GM18508 (cell line): ENCODE measurements around the gene GBGT1.

Experiments
- ATAC-seq: cut with Tn5 transposase; IDR thresholded peaks from one replicate; pipeline ENCODE4 v1.9.1; 2021; ENCODE audit warnings: moderate number of reproducible peaks; ENCODE audit not compliant: insufficient read depth, unreplicated experiment

Gene GBGT1

DNA sequence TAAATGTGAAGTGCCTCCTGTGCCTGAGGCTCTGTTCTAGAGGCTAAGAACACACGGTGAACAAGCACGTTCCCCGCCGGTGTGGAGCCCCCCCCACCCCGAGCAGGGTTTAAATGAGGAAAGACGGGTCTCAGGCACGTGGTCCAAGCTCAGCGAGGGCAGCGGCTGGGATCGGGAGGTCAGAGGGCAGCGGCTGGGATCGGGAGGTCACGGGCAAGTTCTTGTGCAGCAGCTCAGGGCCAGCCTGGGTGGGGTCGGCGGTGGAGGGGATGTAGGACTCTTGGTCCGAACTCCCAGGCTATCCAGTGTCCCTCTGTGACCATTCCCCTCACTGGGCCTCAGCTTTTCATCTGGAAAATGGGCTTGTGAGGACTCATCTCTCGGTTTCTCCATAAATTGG is 2.7 kb upstream of the GBGT1 start:
- no peak for ATAC-seq

DNA sequence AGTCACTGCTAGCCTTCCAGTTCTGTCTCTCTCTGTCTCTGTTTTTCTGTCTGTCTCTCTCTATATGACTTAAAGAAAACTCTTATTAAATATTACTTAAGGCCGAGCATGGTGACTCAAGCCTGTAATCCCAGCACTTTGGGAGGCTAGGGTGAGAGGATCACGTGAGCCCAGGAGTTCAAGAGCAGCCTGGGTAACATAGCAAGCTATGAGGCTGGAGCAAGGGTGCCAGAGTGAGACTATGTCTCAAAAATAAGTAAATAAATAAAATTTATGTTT is 1.7 kb upstream of the GBGT1 start:
- no peak for ATAC-seq

DNA sequence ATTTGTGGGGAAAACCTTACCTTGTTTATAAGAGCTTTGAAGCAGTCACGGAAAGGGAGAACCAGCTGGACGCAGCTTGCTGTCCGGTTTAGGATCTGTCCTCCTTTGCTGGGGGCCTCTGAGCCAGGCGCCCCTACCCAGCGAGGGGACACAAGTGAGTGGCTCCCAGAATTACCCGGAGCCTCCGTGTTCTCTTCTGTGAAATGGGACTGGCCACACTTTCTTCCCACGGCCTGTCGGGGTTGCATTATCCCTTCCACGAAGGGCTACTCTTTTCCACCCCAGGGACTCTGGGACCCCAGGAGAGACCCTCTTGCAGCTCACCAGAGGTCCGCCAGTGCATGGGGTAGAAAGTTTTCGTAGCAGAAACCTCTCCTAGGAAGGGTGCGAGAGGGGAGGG is 477 bp upstream of the GBGT1 start:
- no peak for ATAC-seq

DNA sequence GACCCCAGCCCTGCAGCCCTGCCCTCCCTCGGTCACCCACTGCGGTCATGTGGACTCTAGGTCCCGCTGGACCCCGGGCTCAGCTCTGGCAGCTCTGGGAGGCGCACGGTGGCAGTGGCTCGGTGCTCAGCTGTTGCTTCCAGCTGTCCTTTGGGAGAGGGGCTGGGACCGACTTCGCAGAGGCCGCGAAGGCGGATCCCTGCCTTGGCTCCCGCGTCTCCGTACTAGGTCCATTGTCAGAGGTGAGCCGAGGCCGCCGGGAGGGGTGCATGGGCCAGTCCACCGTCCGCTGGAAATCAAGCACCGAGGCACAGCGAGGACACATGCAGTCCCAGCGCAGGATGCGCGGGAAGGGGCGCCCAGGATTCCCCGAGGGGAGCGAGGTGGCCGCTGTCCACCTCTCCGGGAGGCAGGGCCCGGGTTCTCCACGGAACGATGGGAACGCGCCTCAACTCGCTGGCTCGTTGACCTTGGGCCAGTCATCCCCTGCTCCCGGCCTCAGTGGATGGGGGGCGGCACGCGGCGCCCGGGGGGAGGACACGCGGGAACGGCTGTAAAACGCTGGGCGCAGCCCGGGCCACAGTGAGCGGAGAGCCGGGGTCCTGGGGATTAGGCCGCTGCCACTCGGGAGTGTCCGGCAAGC is 732 bp downstream of the GBGT1 start:
- no peak for ATAC-seq

DNA sequence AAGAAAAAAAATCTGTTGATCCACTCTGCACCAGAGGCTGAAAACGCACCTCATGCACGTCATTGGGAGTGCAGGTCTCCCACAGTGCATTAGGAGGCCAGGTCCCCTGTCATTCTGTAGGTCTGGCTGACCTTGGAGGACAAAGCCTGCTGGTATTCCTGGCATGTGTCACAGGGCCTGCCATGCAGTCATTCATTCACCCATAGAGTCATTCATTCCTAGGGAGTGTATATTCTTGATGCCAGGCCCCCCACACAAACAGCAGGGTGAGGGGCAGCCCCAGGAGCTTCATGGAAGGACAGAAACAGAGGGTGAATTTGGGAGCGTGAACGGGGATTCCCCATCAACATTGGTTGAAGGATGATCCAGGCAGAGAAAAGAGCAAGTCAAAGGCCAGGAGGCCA is 2.2 kb downstream of the GBGT1 start:
- ATAC-seq: no peak

DNA sequence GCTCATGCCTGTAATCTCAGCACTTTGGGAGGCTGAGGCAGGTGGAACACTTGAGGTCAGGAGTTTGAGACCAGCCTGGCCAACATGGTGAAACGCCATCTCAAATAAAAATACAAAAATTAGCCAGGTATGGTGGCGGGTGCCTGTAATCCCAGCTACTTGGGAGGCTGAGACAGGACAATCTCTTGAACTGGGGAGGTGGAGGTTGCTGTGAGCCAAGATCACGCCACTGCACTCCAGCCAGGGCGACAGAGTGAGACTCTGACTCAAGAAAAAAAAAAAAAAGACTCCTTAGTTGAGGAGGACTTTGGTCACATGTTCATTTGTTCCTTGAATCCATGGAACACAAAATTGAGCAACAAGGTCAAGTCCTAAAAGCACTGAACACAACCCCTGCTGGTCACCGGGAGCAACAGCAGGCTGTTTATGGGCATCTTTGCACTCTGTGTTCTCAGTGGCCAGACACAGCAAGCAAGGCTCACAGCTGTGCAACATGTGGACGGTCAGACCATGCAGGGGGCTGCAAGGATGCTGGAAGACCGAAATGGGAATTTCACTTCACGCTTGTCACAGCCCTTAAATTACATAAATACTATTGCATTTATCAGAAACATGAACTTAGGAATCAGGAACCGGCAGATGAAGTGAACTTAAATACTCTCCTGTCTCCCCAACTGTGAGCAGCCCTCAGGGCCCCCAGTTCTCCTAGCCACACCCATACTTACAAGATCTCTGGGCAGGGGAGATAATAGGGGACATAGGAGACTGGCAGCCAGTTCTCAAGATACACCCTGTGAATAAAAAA is 2.8 kb downstream of the GBGT1 start:
- no peak for ATAC-seq

DNA sequence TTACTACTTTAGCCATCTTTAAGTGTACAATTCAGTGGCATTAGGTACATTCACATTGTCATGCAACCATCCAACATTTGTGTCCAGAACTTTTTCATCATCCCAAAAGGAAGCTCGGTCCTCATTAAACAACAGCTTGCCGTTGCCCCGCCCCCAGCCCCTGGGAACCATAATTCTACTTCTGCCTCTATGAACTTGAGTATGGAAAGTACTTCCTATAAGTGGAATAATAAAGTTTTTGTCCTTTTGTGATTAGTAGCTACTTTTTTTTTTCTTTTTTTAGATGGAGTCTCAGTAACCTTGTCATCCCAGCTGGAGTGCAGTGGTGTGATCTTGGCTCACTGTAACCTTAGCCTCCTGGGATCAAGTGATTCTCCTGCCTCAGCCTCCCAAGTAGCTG is 5.0 kb downstream of the GBGT1 start:
- no peak for ATAC-seq

DNA sequence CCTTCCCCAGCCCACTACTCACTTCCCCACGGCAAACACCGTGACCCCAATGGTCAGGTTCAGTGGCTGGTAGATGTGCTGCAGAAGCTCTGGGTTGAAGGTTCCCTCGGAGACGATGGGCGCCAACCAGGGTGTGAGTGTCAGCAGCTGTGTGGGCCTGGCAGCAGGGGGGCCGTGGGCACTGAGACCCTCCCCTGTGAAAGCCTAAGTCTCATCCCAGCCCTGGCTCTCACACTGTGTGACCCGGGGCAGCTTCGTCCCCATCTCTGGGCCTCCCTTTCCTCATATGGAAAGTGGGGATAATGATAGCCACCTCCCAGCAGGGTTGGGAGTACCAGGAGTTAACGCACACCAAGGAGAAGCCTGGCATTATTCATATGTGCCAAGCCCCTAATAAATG is 8.6 kb downstream of the GBGT1 start:
- ATAC-seq: no peak

DNA sequence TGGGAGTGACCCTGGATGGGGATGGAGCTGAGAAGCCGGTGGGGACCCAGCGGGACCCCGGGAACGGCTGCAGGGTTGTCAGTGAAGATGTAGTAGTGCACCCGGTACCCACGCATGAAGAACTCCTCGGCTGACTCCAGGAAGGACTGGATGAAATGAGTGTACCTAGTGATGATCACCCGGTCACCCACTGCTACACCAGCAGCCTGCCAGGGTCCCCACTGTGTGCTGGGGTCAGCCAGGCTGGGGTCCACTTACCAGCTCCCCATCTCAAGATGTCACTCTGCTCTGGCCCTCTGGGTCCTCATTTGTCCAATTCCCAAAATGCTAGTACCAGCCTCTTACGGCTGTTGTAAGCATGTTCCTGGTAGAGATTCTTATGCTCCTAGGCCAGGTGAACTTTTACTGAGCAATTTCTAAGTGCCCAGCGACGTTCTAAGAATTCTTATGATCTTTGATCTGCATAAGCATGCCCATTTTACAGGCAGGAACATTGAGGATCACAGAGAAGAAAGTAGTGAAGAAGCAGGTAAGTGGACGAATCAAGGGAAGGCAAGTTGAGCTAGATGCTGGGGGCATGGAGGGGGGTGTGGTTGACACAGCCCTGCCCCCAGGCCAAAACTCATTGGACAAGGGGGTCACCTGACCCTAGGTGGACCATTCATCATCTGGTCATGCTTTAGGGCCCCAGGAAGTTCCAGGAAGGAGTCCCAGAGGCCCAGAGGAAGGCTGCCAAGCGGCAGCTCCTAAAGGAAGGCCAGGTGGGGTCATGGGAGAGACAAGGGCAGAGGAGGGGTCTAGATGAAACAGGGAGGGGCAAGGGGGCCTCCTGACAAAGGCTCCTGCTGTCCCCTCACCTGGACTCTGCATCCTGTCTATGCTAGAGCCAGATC is 9.4 kb downstream of the GBGT1 start:
- ATAC-seq: no peak

DNA sequence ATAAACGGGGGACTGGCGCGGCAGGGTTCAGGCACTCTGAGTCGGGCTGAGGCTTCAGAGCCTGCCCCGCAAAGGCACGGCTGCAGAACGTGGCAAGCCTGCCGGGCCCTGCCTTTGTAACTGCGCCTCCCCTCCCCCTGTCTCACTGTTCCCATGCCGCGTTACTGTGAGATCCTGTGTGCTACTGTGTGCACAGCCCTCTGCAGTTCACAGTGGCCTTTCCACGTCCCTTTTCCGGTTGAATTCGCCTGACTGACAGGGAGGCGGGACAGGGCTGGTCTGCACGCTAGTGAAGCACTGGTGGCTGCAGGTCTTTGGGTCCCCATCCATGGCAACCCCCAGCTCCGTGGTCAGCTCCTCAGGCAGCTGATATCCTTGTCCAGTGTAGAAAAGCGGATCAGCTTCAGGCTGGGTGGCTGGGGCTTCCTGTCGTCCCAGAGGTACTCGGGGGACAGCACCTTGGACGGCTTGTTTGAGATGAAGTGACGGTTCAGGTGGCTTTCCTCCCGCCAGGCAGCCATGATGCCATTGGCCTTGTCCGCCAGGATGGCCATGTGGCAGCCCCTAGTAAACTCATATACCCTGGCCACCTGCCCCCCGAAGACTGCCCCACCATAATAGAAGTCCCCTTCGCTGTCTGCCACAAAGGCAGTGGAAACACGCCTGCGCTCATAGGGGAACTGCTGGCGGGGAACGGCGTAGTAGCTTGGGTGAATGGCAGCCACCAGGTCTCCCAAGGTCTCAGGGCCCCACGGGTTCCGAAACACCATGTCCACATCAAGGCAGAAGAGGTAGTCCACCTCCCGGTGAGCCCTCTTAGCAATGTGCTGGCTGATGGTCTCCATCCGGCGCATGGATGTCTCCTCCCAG is 10.3 kb downstream of the GBGT1 start:
- no peak for ATAC-seq

DNA sequence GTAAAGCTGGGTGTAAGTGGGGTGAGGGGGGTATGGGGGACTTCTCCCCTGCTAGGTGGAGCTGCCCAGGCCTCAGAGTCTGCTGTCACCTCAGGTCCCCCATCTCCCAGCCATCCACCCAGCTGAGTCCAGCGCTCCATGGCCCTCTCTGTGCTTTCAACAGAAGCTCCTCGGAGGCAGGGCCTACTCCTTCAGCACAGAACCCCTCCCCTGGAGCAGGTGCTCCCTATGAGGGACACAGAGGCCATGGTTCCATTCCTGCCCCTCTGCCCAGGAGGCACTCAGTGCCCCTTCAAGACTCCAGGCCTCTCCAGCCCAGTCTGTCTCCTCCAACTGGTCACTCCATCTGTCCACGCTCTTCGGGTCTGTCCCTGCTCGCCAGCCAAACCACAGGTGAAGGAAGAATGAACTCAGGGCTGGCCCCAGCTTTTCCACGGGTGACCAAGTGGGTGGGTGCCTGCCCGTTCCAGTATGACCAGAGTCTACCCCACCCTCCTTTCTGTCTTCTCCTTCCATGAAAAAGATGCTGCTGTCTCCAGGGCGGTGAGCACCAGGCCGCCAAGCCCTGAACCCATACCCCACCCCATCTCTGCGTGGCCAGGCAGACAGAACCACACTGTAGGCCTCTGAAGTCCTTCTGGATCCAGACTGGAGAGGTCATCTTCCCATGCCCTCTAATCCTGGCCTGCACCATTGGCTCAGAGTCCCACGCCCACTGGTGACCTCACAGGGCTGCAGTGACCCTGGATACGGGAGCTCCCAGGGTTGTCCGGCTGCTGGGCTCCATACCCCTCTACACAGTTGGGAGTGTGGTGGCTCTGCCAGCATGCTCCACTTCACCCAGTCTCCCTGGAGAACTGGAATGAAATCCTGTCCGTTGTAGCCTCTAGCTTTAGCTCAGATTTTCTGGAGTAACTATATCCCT is 11.9 kb downstream of the GBGT1 start:
- no peak for ATAC-seq

DNA sequence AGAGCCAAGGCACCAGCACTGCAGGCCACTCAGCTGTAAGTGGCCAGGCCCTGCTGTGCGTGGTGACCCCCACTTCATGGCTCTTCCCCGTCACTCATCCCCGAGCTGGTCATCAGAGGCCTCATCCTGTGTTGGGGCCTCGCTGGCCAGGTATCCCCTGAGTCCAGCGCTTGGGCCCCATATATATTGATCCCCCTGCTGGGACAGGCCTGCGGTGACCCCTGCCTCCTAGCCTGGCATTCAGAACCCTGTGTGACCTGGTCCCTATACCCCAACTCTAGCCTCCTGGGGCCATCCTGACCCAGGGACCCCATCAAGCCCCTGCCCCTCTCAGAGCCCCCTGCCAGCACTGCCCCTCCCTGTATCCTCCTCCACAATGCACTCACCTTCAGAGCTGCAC is 12.7 kb downstream of the GBGT1 start:
- ATAC-seq: no peak

DNA sequence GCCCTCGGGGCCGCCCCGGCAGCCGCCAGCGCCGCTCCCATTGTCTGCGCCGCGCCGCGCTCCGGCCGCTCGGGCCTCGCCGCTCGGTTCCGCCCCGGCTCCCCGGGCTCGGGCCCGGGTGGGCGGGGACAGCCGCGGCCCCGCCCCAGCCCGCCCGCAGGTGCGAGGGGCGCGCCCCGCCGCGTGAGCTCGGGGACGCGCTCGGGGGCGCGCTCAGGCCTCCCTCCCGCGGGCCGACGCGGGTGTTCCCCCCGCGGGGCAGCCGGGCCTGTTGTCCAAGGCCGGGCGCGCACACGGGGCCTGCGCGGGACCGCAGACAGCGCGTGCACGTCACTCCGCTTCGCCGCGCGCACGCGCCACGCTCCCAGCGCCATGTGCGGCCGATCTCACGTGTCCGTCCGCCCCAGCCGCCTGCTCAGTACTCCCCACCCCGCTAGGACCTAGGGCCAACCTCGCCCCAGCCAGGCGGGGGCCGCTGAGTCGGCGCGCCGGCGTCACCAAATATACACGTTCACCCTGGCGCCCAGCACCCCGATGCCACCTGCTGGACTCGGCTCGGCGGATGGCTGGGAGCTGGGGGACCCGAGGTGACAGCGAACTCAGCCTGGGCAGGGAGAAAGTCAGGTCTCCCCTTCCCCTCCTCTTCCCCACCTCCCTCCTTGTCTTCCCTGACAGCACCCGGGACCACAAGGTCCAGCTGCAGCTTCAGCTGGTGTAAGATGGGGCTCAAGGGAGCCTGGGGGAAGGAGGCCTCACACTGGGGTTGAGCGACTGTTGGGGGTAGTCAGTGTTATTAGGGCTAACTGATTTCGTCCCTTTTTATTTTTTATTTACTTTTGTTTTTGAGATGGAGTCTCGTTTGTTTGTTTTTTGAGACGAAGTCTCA is 14.3 kb downstream of the GBGT1 start:
- no peak for ATAC-seq

DNA sequence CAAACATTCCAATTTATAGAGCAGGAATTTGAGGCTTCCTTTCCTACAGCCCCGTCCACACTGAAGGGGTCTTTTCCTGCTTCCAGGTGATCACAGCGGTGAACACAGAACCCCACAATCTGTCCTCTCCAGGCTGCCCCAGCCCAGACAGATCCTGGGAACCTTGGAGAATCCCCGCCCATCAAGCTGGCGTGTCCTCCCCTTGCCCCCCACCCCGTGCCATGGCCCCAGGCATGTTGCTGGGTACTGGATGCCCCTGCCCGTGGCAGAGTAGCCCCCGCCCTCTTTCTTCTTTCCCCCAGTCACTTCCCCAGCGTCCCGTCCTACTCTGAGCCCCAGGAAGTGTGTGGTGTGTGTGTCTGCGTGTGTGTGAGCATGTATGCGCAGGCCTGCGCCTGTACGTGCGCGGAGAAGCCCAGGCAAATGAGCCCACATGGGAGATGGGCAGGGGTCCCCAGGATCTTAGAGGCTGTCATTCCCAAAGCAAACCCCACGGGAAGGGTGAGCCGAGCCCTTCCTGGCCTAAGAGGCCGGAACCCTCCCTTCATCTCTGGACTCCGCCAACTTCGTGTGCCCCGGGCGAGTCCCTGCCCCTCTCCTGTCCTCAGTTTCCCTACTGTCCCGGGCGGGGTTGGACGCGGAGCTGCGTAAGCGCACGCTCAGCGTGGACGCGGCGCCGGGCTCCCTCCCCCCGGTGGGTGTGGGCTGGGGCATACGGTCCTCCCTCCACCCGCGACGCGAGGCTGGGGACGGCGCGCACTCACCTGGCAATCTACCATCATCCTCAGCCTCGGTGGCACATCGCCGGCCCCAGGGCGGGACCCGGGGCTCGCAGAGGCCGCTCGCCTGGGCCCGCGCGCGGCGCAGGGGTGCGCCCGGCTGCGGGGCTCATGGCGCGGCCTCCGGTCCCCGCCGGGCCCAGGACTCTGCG is 15.2 kb downstream of the GBGT1 start:
- no peak for ATAC-seq

DNA sequence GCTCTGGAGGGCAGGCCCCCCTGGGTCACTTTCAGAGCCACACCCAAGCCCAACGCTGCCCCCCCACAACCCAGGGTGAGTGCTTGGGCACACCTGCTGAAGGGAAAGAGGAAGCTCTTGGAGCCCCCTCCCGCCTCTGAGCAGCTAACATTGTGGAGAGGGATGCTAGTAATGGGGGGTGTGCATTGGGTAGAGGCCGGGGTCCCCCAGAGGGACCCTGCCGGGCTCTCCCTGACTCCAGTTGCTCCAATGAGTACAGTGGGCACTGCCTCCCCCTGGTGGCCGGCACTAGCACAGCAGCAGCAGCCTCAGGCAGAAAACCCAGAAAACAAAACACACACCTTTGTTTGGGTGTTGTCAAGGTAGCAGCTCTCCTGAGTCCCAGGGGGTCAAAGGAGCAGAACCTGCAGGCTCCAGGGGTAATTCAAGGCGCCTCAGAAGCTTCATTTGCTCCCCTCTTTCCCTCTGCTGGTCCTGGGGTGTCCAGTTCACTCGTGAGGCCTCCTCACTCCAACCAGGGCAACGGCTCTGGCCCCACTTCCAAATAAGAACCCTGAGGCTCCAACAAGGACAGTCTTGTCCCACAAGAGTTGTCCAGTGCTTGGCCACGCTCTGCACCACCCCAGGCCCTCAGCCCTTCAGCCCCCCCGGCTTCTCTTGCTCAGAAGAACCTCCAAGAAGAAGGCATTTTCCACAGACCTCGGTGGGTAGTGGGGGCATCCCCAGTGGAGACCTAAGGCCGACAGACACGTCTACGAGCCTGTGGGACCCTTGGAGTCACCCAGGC is 16.1 kb downstream of the GBGT1 start:
- ATAC-seq: no peak

DNA sequence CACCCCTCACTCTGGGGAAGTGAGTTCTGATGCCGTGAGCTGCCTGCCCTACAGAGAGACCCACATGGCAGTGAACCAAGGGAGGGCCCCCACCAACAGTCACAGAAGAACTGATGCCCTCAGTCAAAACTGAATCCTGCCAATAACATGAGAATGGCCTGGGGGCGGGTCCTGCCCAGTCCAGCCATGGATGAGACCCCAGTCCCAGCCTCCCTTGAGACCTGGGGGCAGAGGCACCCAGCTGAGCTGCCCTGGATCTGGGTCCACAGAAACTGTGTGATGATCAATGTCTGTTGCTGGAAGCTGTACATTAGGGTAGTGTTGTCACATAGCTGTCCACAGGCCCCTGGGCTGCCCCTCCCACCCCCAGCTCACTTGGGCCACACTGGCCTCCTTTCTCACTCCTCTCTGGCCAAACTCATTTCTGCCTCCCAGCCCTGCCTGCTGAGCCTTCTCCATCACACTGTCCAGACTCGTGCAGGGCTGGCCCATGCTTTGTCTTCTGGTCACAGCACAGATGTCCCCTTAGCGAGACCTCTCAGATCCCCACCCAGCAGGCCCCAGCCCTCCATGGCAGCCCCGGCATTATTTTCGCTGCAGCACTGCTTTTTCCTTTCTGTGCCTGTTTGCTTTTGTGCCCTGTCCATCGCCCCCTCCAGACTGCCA is 16.8 kb downstream of the GBGT1 start:
- ATAC-seq: no peak
